DOHH2 (cell line): ENCODE measurements around the gene DDA1.

Experiments used
- CTCF ChIP-seq: fragments of 200-600 bp; sonication (generic); IDR thresholded peaks from one replicate; pipeline ENCODE4 v1.5.1; 2014; ENCODE audit warnings: antibody characterized with exemption, mild to moderate bottlenecking, low read depth, low read length; ENCODE audit not compliant: poor library complexity, severe bottlenecking
- EZH2phosphoT487 ChIP-seq: fragments of 200-600 bp; sonication (generic); IDR thresholded peaks from 2 replicates; pipeline ENCODE4 v1.6.1; 2017; ENCODE audit warnings: borderline replicate concordance, mild to moderate bottlenecking, antibody characterized with exemption, low read length, moderate library complexity, mixed read lengths

GRCh38 chr19:17351815-17352435 is 42.6 kb downstream of the DDA1 start:
- no peak for TF ChIP-seq CTCF
- TF ChIP-seq EZH2phosphoT487, result no peak
